LNCaP clone FGC (cell line): Measurements from ENCODE around the gene MFGE8.
A peak's percentile ranks its signal among the peaks of the same experiment; 100 is the strongest.

Source experiments
- DNase-seq: peaks from one replicate; pipeline ENCODE4 v3.0.0-alpha.2; 2011; ENCODE audit warnings: low read depth
- H3K4me3 ChIP-seq: 2 replicates; pipeline ENCODE4 v1.5.1; 2011; ENCODE audit warnings: mild to moderate bottlenecking, low read depth, low read length, control low read depth
- CTCF ChIP-seq: IDR thresholded peaks from 2 replicates; pipeline ENCODE4 v1.5.1; 2012; ENCODE audit warnings: mild to moderate bottlenecking; ENCODE audit not compliant: control insufficient read depth, insufficient read depth; ENCODE audit errors: extremely low read depth

MFGE8 gene

DNA sequence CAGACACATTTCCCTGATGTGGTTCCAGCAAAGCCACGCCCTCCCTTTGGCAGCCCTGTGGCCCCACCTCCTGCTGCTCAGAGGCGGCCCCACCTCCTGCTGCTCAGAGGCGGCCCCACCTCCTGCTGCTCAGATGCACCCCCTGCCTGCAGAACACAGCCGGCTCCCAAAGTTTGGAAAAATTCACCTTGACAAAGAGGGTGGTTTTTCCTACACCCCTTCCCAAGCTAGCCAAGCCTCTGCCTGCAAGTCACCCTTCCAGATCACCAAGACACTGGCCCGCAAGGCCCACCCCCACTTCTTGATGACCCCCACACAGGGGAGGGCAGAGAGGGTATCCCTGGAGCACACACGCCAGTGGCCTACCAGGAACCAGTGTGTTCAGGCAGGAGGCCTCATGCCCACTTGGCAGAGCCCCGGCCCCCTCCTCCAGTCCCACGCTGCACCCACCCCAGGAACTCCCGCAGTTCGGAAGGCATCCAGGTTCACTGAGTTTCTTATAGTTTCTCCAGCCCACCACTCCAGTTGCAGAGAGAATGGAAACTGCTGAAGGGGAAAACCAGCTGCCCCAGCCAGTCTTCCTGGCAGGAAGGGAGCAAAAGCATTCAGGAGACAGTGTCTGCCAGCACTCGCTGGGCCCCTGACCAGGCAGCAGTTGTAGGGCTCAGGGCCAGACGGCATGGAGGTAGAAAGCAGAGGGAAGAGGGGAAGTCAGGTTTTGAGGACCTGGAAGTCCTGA lies 15.6 kb downstream of the MFGE8 start:
- DNase-seq: peak; percentile 43
- H3K4me3 ChIP-seq: no peak overlapping the region
- TF ChIP-seq CTCF: peak; percentile 64

GRCh38 chr15:88897142-88897455 lies 16.1 kb downstream of the MFGE8 start:
- DNase-seq: no peak
- no peak overlapping the region for H3K4me3 ChIP-seq
- TF ChIP-seq CTCF: no peak

DNA sequence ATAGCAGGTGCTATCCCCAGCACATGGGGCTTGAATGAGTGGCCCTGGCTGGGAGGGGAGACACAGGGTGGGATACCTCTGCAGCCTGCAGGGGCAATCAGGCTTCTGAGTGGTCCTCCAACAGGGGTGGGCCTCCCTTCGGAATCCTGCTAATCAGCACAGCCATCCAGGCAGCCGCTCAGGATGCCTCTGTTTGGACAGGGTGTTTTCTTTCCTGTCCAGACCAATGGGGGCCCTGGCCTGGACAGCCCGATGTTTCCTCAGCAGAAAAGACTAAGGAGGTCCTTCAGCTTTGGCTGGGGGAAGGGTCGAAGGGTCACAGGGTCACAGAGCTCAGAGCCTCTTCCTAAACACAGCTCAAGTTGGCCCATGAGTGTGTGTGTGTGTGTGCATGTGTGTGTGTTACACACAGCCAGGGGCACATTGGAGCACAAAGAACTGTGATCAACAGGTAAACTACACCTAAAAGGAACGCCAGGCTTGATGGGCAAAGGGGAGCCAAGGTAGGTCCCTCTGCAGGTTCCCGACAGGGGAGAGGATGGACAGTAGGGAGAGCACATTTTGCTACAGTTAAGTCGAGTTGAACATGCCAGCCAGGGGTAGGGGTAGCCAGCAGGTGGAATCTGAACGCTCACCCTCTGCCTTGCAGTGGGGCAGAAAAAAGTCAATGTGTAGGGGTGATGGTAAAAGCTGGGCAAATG lies 16.7 kb downstream of the MFGE8 start:
- TF ChIP-seq CTCF: no peak
- H3K4me3 ChIP-seq: no peak overlapping the region
- DNase-seq: no peak

DNA sequence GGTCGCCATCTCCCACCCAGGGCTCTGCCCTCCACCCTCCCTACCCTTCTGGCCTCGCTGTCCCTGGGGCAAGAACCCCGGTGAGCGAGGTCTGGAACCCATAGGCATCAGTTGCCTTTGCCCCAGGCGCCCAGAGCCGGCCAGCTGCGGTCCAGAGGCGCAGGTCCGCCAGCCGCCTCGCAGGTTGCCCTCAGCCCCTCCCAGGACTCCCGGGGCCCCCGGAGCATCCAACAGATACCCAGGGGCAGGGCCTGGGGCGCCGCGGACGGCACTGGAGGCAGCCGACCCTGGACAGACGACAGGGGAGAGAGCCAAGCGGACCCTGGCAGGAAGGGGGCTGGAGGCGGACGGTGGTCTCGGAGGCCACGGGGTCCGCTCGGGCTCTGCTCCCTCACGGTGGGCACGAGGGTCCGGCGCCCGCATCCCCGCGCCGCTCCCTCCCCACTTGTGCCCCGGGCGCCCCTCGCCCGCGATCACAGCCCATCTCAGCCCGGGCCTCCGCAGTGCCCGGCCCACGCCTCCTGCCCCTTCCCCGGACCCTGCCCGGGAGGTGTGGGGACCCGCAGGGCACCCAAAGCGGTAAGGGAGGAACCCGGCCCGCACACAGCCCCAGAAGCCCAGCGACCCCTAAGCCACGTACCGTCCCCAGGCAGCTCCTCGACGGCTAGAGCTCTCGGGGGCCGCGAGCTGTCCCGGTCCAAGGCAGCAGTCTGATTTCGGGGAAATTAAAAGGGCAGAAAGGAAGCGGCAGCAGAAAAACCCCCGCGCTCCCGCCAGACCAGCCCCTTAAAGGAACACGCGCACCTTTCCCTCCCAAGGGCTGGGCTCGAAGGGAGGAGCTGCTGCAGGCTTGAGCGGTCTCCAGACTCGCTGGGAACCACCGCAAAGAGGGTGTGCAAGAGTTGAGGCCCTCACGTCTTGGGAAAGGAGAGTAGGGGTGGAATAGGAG lies 18.1 kb downstream of the MFGE8 start, which contains the start of gene HAPLN3:
HAPLN3 (minus strand) TSS at position 726 of the 949 bp plus-strand sequence. CDS start 8,246 bp downstream, outside the sequence.
- no peak for DNase-seq
- no peak for TF ChIP-seq CTCF
- H3K4me3 ChIP-seq: no peak within 1 kb of the TSS

DNA sequence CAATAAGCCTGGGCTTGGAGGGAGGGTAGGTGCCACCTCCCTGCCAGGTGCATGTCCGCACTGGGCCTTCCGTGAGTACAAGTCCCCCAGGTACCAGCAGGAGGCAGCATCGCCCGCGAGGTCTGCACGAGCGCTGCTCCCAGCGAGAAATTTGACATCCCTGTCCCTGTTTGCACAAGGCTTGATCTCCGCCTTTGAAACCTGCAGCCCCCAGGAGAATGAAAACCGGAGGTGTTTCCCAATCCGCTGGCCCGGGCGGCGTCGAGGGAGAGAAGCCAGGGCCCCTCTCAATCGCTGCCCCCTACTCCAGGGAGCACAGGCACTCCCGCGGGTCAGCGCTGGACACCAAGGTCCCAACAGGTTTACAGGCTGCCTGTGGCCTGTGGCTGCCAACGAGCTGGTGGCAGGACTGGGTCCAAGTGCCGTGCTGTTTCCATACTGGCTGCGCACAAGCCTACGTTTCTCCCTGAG lies 18.8 kb downstream of the MFGE8 start:
- no peak overlapping the region for H3K4me3 ChIP-seq
- peak; percentile 80 for TF ChIP-seq CTCF
- no peak for DNase-seq

GRCh38 chr15:88891540-88892254 lies 21.5 kb downstream of the MFGE8 start:
- no peak overlapping the region for H3K4me3 ChIP-seq
- TF ChIP-seq CTCF: no peak
- DNase-seq: no peak
